Activated naive CD4-positive, alpha-beta T cell treated with anti-CD3 and anti-CD28 coated beads, Interleukin-2, amount 10 ng/mL, durations not matched to agents 7 days and 5 days (primary cell): ENCODE results near the gene C17orf114.

Experiments
- CTCF ChIA-PET: fragments of 350-600 bp; sonication (Branson Sonifier 250); formaldehyde crosslinking; loops from one replicate; lab custom pipeline; 2021; ENCODE audit warnings: antibody characterized with exemption; lab: Charles Lee
- DNase-seq: peaks from one replicate; pipeline ENCODE4 v3.0.0-alpha.2; 2020
- H3K27ac Mint-ChIP-seq: one replicate; pipeline ENCODE4 v1.8.0; 2021; ENCODE audit warnings: mild to moderate bottlenecking, moderate library complexity, mixed read lengths
- H3K27me3 Mint-ChIP-seq: one replicate; pipeline ENCODE4 v1.8.0; 2021; ENCODE audit warnings: mild to moderate bottlenecking, mixed read lengths
- H3K36me3 Mint-ChIP-seq: one replicate; pipeline ENCODE4 v1.8.0; 2021; ENCODE audit warnings: mixed read lengths
- H3K4me1 Mint-ChIP-seq: one replicate; pipeline ENCODE4 v1.8.0; 2021; ENCODE audit warnings: mixed read lengths
- H3K4me3 Mint-ChIP-seq: one replicate; pipeline ENCODE4 v1.8.0; 2021; ENCODE audit warnings: mild to moderate bottlenecking, moderate library complexity, mixed read lengths
- H3K9me3 Mint-ChIP-seq: one replicate; pipeline ENCODE4 v1.8.0; 2021; ENCODE audit warnings: mixed read lengths

C17orf114 gene

GRCh38 chr17:4759776-4760236 lies 42.3 kb downstream of the C17orf114 start:
- Mint-ChIP-seq H3K4me3 (no peak overlapping the region), H3K27ac (no peak overlapping the region), H3K4me1 (no peaks in the 10 kb centered on the region), H3K27me3 (peaks cover 25% of the 10 kb centered on the region), H3K9me3 (no peaks in the 10 kb centered on the region), H3K36me3 (no peaks in the 10 kb centered on the region)
- CTCF ChIA-PET: no interaction called here
- no peak for DNase-seq

GRCh38 chr17:4753392-4753791 lies 48.7 kb downstream of the C17orf114 start:
- no peak overlapping the region for H3K27ac Mint-ChIP-seq
- H3K36me3 Mint-ChIP-seq: no peaks in the 10 kb centered on the region
- CTCF ChIA-PET: interaction anchor here (0.6 kb wide), 1 partner anchor 329 kb away, joined by 3 read pairs; no protein-coding TSS in a partner anchor
- peaks cover 6% of the 10 kb centered on the region for H3K4me1 Mint-ChIP-seq
- no peak overlapping the region for H3K4me3 Mint-ChIP-seq
- no peaks in the 10 kb centered on the region for H3K9me3 Mint-ChIP-seq
- no peak for DNase-seq
- peaks cover 68% of the 10 kb centered on the region for H3K27me3 Mint-ChIP-seq

GRCh38 chr17:4751932-4752331 lies 50.2 kb downstream of the C17orf114 start:
- Mint-ChIP-seq H3K27me3 (peaks cover 65% of the 10 kb centered on the region), H3K27ac (no peak overlapping the region), H3K4me3 (no peak overlapping the region), H3K4me1 (peaks cover 17% of the 10 kb centered on the region), H3K9me3 (no peaks in the 10 kb centered on the region), H3K36me3 (no peaks in the 10 kb centered on the region)
- DNase-seq: no peak
- CTCF ChIA-PET: no interaction called here
